Chondrocyte (in vitro differentiated cells): ENCODE data around the gene FHL2. TPM values are rescaled to one million over a fixed set of nuclear protein-coding genes. Genes with fewer than 3 reads are reported as not detected.

Experiments
- DNase-seq: peaks from one replicate; pipeline ENCODE4 v3.0.0; 2021; ENCODE audit warnings: mixed read lengths, low spot score
- H3K27ac Mint-ChIP-seq: one replicate; pipeline ENCODE4 v1.8.0; 2021; ENCODE audit warnings: mild to moderate bottlenecking, moderate library complexity, mixed read lengths; ENCODE audit not compliant: unreplicated experiment
- H3K27me3 Mint-ChIP-seq: 2 replicates; pipeline ENCODE4 v1.8.0; 2021; ENCODE audit warnings: low read depth, mixed read lengths
- H3K36me3 Mint-ChIP-seq: 2 replicates; pipeline ENCODE4 v1.8.0; 2021; ENCODE audit warnings: low read depth, mixed read lengths
- H3K4me1 Mint-ChIP-seq: 2 replicates; pipeline ENCODE4 v1.8.0; 2021; ENCODE audit warnings: low read depth, mild to moderate bottlenecking, mixed read lengths
- H3K4me3 Mint-ChIP-seq: one replicate; pipeline ENCODE4 v1.8.0; 2021; ENCODE audit warnings: mild to moderate bottlenecking, moderate library complexity, mixed read lengths; ENCODE audit not compliant: unreplicated experiment
- H3K9me3 Mint-ChIP-seq: 2 replicates; pipeline ENCODE4 v1.8.0; 2021; ENCODE audit warnings: low read depth, mixed read lengths
- total RNA-seq: library from RNA; stranded (reverse); gene quantifications from 3 replicates; pipeline ENCODE4 v1.2.1, GENCODE V29; 2021
- TF ChIP-seq, protein P1 (sequence below): fragments of 200-600 bp; sonication (generic); IDR thresholded peaks from 2 replicates; pipeline ENCODE4 v1.5.0; 2021; ENCODE audit warnings: antibody characterized with exemption, mild to moderate bottlenecking, moderate library complexity

The FHL2 gene
- total RNA-seq, 1 donor from 2014 or later: 104 TPM

- H3K27me3 Mint-ChIP-seq: peaks cover 15% of the 10 kb centered on the region
- no peak overlapping the region for H3K27ac Mint-ChIP-seq
- no peaks in the 10 kb centered on the region for H3K9me3 Mint-ChIP-seq
- H3K4me3 Mint-ChIP-seq: no peak overlapping the region
- TF ChIP-seq, protein P1, sequence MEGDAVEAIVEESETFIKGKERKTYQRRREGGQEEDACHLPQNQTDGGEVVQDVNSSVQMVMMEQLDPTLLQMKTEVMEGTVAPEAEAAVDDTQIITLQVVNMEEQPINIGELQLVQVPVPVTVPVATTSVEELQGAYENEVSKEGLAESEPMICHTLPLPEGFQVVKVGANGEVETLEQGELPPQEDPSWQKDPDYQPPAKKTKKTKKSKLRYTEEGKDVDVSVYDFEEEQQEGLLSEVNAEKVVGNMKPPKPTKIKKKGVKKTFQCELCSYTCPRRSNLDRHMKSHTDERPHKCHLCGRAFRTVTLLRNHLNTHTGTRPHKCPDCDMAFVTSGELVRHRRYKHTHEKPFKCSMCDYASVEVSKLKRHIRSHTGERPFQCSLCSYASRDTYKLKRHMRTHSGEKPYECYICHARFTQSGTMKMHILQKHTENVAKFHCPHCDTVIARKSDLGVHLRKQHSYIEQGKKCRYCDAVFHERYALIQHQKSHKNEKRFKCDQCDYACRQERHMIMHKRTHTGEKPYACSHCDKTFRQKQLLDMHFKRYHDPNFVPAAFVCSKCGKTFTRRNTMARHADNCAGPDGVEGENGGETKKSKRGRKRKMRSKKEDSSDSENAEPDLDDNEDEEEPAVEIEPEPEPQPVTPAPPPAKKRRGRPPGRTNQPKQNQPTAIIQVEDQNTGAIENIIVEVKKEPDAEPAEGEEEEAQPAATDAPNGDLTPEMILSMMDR: no peak
- H3K4me1 Mint-ChIP-seq: peaks cover 9% of the 10 kb centered on the region
- no peaks in the 10 kb centered on the region for H3K36me3 Mint-ChIP-seq
- DNase-seq: no peak
Measured at GRCh38 chr2:105437708-105438103, 38.9 kb upstream of the FHL2 start.

GRCh38 chr2:105432749-105433148 is 33.9 kb upstream of the FHL2 start:
- H3K4me1 Mint-ChIP-seq: peaks cover 14% of the 10 kb centered on the region
- H3K9me3 Mint-ChIP-seq: no peaks in the 10 kb centered on the region
- no peak overlapping the region for H3K4me3 Mint-ChIP-seq
- TF ChIP-seq, protein P1: no peak
- H3K36me3 Mint-ChIP-seq: no peaks in the 10 kb centered on the region
- H3K27ac Mint-ChIP-seq: no peak overlapping the region
- no peak for DNase-seq
- H3K27me3 Mint-ChIP-seq: peaks cover 7% of the 10 kb centered on the region

- DNase-seq: no peak
- Mint-ChIP-seq H3K27me3 (peaks cover 7% of the 10 kb centered on the region), H3K9me3 (no peaks in the 10 kb centered on the region), H3K4me3 (no peak overlapping the region), H3K36me3 (no peaks in the 10 kb centered on the region), H3K4me1 (peaks cover 17% of the 10 kb centered on the region), H3K27ac (no peak overlapping the region)
- TF ChIP-seq, protein P1: no peak
Measured at GRCh38 chr2:105432044-105432399, 33.2 kb upstream of the FHL2 start.

- Mint-ChIP-seq H3K27ac (peak overlapping the region; percentile 18), H3K4me3 (no peak overlapping the region)
- TF ChIP-seq, protein P1: no peak
Measured at GRCh38 chr2:105431367-105432043, 32.7 kb upstream of the FHL2 start.

GRCh38 chr2:105428387-105429018 is 29.7 kb upstream of the FHL2 start:
- H3K27me3 Mint-ChIP-seq: peaks cover 15% of the 10 kb centered on the region
- TF ChIP-seq, protein P1: no peak
- peaks cover 22% of the 10 kb centered on the region for H3K4me1 Mint-ChIP-seq
- H3K36me3 Mint-ChIP-seq: no peaks in the 10 kb centered on the region
- DNase-seq: no peak
- no peak overlapping the region for H3K27ac Mint-ChIP-seq
- no peak overlapping the region for H3K4me3 Mint-ChIP-seq
- H3K9me3 Mint-ChIP-seq: peaks cover 7% of the 10 kb centered on the region

More at GRCh38 chr2:105431367-105432043, 32.7 kb upstream of the FHL2 start:
- peaks cover 7% of the 10 kb centered on the region for H3K27me3 Mint-ChIP-seq
- peaks cover 22% of the 10 kb centered on the region for H3K4me1 Mint-ChIP-seq
- no peaks in the 10 kb centered on the region for H3K9me3 Mint-ChIP-seq
- no peaks in the 10 kb centered on the region for H3K36me3 Mint-ChIP-seq
- no peak for DNase-seq
